Measurements from ENCODE around the gene NFIB.

NFIB gene

DNA sequence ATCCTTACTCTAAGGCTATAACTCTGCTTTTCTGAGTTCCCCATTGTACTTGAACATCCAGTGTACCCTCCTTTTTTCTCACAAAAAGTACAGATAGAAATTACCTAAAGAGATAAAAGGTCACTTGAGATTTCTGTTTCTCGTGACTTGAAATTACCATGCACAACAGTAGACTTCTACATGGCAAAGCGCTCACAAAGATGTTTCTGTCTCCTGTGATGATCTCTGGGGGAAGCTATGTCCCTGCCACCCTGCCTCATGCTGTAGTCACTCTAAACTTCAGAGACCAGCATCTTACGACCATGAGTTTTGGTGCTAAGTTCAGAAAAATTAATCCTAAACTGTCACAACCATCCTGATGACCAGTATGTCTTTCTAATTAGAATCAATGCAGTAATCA is 36.2 kb downstream of the NFIB start:
- Histone ChIP-seq H3K9me3 (ENCODE audit: control insufficient read depth, low read length) (no peaks in the 10 kb centered on the region), H3K4me3 (ENCODE audit: low read length) (no peak overlapping the region), H3K9ac (ENCODE audit: low read length) (no peak overlapping the region), H3K4me1 (ENCODE audit: control insufficient read depth, insufficient read depth, low read length) (peaks cover 31% of the 10 kb centered on the region), H3K36me3 (ENCODE audit: control insufficient read depth, insufficient read depth, low read length) (no peaks in the 10 kb centered on the region), H3K27me3 (ENCODE audit: control insufficient read depth, insufficient read depth, low read length) (no peaks in the 10 kb centered on the region)

DNA sequence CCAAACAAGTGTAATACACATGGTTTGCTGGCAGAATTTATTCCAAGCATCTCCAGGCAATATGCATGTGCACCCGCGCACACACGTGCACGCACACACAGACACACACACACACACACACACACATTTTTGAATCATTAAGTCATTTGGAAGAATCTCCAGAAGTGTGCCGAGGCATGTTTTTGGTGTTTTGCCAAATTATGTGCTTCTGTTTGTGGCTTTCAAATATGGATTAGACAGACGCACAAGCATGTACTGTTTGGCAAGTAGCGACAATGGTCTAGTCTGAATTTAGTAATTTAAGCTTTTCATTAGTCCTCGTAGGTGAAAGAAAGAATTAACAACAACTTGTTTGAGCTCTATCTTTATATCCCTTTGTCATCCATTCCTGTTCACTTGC is 36.7 kb downstream of the NFIB start:
- no peaks in the 10 kb centered on the region for H3K9me3 ChIP-seq (ENCODE audit: control insufficient read depth, low read length)
- no peak overlapping the region for H3K4me3 ChIP-seq (ENCODE audit: low read length)
- no peak overlapping the region for H3K9ac ChIP-seq (ENCODE audit: low read length)
- H3K27me3 ChIP-seq (ENCODE audit: control insufficient read depth, insufficient read depth, low read length) = no peaks in the 10 kb centered on the region
- peaks cover 36% of the 10 kb centered on the region for H3K4me1 ChIP-seq (ENCODE audit: control insufficient read depth, insufficient read depth, low read length)
- no peaks in the 10 kb centered on the region for H3K36me3 ChIP-seq (ENCODE audit: control insufficient read depth, insufficient read depth, low read length)

DNA sequence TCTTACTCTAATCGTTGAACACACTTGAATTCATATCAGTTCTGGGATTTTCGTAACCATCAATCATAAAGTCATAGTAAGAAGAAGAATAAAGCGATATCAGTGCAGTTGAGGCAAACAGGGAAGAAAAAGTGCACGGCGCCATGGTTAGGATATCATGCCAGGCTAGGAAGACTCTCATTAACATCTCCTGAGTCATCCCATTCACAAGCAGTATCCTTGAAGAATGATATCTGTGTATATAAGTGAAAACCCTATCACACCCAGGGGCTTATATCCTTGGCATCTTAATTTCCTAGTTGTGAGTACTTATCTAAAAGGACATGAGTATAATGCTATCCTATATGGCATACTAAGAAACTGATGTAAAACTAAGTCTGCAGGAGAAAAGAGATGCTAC is 38.6 kb downstream of the NFIB start:
- Histone ChIP-seq H3K4me1 (ENCODE audit: control insufficient read depth, insufficient read depth, low read length) (peaks cover 36% of the 10 kb centered on the region), H3K9me3 (ENCODE audit: control insufficient read depth, low read length) (no peaks in the 10 kb centered on the region), H3K4me3 (ENCODE audit: low read length) (no peak overlapping the region), H3K27me3 (ENCODE audit: control insufficient read depth, insufficient read depth, low read length) (no peaks in the 10 kb centered on the region), H3K36me3 (ENCODE audit: control insufficient read depth, insufficient read depth, low read length) (no peaks in the 10 kb centered on the region), H3K9ac (ENCODE audit: low read length) (no peak overlapping the region)

DNA sequence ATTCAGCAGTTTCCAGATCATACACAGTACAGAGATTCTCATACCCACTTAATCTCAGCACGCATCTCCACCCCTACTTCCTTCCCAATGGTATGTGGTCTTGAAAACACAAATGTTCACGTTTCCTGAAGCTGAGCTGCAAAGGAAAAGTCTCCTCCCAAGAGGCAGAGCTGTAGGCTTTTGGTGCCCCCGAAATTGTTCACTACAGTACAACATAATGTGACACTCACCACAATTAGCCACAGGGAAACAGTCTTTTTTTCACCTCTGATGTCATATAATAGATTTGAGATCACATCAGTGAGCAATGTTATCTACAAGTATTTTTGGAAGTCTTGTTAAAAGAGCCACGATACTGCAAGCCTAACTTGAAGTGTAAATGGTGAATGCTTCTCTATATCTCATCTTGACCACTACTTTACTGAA is 40.2 kb downstream of the NFIB start:
- Histone ChIP-seq H3K36me3 (ENCODE audit: control insufficient read depth, insufficient read depth, low read length) (no peaks in the 10 kb centered on the region), H3K27me3 (ENCODE audit: control insufficient read depth, insufficient read depth, low read length) (no peaks in the 10 kb centered on the region), H3K4me3 (ENCODE audit: low read length) (no peak overlapping the region), H3K4me1 (ENCODE audit: control insufficient read depth, insufficient read depth, low read length) (peaks cover 36% of the 10 kb centered on the region), H3K9ac (ENCODE audit: low read length) (no peak overlapping the region), H3K9me3 (ENCODE audit: control insufficient read depth, low read length) (no peaks in the 10 kb centered on the region)

DNA sequence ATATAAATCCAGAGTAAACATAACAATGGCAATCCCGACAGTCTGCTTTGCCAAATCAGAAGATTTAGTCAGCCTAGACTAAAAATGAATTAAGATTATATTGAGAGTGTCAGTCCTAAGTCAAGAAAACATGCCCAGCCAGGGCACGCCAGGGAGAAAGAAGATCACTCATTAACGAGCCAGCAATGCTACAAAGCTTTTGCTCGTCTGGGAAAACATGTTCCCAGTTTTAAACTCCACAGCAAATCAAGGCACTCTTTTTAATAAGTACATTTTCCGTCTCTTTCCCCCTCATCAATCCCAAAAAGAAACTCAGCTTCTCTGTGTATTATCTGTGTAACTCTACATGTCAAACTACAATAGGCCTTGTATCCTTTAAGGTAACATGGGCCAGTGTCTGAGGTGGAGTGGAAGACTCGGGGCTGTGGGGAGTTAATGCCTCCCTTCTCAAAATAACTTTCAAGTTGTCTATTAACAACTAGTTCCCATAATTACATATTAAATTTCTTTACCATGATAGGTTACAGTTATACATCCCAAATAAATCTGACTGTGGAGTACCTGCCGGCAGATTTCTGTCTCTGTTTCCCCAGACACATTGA is 40.9 kb downstream of the NFIB start:
- Histone ChIP-seq H3K4me1 (ENCODE audit: control insufficient read depth, insufficient read depth, low read length) (peaks cover 36% of the 10 kb centered on the region), H3K9ac (ENCODE audit: low read length) (no peak overlapping the region), H3K27me3 (ENCODE audit: control insufficient read depth, insufficient read depth, low read length) (no peaks in the 10 kb centered on the region), H3K9me3 (ENCODE audit: control insufficient read depth, low read length) (no peaks in the 10 kb centered on the region), H3K36me3 (ENCODE audit: control insufficient read depth, insufficient read depth, low read length) (no peaks in the 10 kb centered on the region), H3K4me3 (ENCODE audit: low read length) (no peak overlapping the region)

DNA sequence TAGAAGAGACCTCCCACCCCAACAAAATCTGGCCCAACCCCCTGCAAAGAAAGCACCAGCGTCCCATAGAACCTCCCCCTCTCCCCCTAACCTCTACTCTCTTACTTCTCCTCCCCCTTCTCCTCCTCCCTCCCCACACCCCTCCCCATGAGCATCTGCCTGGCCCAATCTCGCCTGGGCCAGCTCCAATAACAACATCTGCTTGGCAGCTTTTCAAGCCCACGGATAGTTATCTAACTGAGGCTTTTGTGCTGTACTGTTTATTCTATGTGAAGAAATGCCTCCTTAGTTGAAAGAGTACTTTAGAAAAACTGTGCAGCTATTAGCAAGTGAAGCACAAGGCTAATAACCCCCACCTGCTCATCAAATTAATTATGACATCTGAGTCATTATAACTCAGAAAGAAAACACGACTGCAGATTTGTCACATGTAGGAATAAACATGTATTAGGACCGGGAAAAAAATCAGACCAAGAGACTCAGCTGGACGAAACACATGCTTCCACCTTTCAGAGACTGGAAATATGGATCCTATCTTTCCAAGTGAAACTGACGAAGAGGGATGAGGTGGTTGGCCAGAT is 42.8 kb downstream of the NFIB start:
- Histone ChIP-seq H3K4me3 (ENCODE audit: low read length) (no peak overlapping the region), H3K36me3 (ENCODE audit: control insufficient read depth, insufficient read depth, low read length) (no peaks in the 10 kb centered on the region), H3K4me1 (ENCODE audit: control insufficient read depth, insufficient read depth, low read length) (peaks cover 36% of the 10 kb centered on the region), H3K27me3 (ENCODE audit: control insufficient read depth, insufficient read depth, low read length) (no peaks in the 10 kb centered on the region), H3K9ac (ENCODE audit: low read length) (no peak overlapping the region), H3K9me3 (ENCODE audit: control insufficient read depth, low read length) (no peaks in the 10 kb centered on the region)

DNA sequence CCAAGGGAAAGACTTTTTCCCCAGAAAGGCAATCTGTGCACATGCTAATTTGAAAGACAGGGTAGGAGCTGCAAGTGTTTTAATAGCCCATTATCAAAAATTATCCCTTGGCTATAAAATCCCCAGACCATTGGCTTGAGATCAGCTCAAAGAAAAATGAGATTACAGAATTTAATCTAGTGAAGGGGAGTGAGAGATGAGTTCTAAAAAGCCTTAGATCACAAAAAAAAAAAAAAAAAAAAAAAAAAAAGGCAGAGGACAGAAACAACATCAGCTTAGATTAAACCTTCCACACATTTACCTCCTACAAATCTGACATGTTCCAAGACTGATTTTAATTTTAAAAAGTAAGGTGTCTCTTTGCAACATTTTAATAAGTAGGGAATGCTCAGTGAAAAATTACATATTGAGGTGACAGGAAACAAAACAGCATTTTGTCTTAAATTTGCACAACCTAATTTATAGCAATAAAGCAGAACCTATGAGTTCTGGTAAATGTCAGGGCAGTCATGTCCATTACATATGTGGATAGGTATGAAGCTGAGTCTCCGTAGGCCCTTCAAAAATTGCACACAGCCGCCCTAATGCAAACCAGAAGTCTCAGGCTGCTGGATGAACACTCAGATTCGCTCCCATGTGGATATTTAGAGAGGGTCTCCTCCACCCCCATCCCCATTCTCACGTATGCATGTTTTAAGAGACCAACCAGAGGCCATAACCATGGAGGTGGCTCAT is 43.4 kb downstream of the NFIB start:
- peaks cover 35% of the 10 kb centered on the region for H3K4me1 ChIP-seq (ENCODE audit: control insufficient read depth, insufficient read depth, low read length)
- H3K4me3 ChIP-seq (ENCODE audit: low read length) = no peak overlapping the region
- no peaks in the 10 kb centered on the region for H3K27me3 ChIP-seq (ENCODE audit: control insufficient read depth, insufficient read depth, low read length)
- no peak overlapping the region for H3K9ac ChIP-seq (ENCODE audit: low read length)
- H3K36me3 ChIP-seq (ENCODE audit: control insufficient read depth, insufficient read depth, low read length) = no peaks in the 10 kb centered on the region
- H3K9me3 ChIP-seq (ENCODE audit: control insufficient read depth, low read length) = no peaks in the 10 kb centered on the region

DNA sequence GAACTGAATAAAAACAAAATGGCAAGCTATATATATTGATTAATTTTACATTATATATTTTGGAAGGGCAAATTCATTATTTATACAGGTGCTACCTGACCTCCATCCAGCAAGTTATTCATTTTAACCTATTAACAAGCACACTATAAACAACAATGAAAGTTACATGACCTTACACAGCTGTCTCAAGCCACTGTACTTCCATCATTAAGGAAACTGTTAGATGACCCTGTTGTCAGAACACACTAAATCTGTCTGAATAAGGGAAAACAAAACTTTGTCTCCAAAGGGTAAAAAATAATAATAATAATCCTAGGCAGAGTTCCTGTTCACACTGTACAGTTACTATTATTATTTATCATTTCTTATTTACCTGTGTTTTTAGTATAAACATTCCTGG is 44.0 kb downstream of the NFIB start:
- Histone ChIP-seq H3K4me1 (ENCODE audit: control insufficient read depth, insufficient read depth, low read length) (peaks cover 31% of the 10 kb centered on the region), H3K27me3 (ENCODE audit: control insufficient read depth, insufficient read depth, low read length) (no peaks in the 10 kb centered on the region), H3K36me3 (ENCODE audit: control insufficient read depth, insufficient read depth, low read length) (no peaks in the 10 kb centered on the region), H3K9me3 (ENCODE audit: control insufficient read depth, low read length) (no peaks in the 10 kb centered on the region), H3K4me3 (ENCODE audit: low read length) (no peak overlapping the region), H3K9ac (ENCODE audit: low read length) (no peak overlapping the region)

DNA sequence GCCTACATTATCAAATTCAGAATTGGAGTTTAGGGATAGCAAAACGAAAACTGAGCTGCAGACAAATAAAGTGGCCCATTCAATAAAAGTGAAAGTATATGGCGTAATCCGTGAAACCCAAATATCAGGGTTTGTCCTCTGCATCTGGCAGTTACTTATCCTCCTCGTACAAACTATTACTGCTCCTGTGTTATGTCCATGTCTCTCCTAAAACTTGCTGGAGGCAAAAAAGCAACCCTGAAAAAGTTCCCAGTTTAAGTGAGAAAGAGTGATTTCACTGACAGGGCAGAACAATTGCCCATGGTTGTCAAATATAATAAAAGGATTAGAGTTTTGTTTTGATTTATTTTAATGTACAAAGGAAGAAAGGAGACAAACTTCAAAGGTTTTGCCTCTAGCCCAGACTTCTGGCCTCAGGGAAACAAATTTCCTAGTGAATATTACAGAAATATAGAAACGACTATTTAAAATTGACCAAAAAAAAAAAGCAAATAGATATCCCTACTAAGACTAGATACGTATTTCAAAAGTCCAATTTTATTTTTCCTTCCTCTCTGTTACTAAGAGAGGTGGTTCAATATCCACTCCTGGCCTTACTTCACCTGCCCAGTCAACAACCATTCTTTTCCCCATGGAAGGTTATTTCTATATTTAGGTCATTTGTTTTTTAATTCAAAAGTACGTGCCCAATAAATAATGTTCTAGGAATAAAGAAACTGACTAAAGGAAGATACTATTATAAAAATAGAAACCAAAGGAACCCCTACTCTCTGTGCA is 50.0 kb downstream of the NFIB start:
- Histone ChIP-seq H3K4me3 (ENCODE audit: low read length) (no peak overlapping the region), H3K9ac (ENCODE audit: low read length) (no peak overlapping the region), H3K27me3 (ENCODE audit: control insufficient read depth, insufficient read depth, low read length) (no peaks in the 10 kb centered on the region), H3K9me3 (ENCODE audit: control insufficient read depth, low read length) (no peaks in the 10 kb centered on the region), H3K36me3 (ENCODE audit: control insufficient read depth, insufficient read depth, low read length) (no peaks in the 10 kb centered on the region), H3K4me1 (ENCODE audit: control insufficient read depth, insufficient read depth, low read length) (no peaks in the 10 kb centered on the region)

DNA sequence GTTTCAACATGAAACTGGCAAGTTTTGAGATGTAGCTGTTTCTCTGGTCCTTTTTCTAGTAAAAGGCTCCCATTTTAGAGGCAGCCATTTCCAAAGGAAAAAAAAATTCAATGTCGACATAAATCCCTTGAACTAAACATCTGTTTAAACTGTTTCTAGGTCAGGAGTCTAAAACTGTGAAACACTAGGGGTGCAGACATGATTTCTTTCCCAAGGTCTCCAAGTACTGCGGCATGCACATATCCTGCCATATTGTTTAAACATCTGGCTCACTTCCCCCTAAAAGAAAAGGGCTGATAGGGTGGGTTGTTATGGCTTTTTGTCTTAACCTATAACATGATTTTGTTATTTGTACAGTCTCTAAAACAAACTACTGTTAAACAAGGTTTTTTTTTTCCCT is 51.1 kb downstream of the NFIB start:
- no peaks in the 10 kb centered on the region for H3K36me3 ChIP-seq (ENCODE audit: control insufficient read depth, insufficient read depth, low read length)
- no peak overlapping the region for H3K9ac ChIP-seq (ENCODE audit: low read length)
- no peaks in the 10 kb centered on the region for H3K27me3 ChIP-seq (ENCODE audit: control insufficient read depth, insufficient read depth, low read length)
- H3K9me3 ChIP-seq (ENCODE audit: control insufficient read depth, low read length) = no peaks in the 10 kb centered on the region
- H3K4me3 ChIP-seq (ENCODE audit: low read length) = no peak overlapping the region
- no peaks in the 10 kb centered on the region for H3K4me1 ChIP-seq (ENCODE audit: control insufficient read depth, insufficient read depth, low read length)

DNA sequence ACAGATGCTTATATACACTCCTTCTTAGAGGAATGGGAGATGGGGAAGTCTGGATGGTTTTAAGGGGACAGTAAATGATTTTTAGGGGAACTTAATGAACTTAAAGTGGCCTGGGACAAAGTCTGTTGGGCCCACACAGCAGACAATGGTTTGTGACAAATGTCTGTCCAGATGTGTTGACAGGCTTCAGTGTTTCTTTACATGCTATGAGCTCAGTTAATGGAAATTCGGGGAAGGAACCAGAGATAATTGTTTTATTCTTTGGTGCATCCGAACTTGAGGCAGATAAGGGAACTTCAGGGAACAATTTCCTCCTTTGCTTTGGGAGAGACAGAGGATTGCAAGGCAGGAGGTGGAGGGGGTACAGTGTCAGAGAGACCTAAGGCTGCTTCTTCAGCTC is 52.3 kb downstream of the NFIB start:
- Histone ChIP-seq H3K9me3 (ENCODE audit: control insufficient read depth, low read length) (no peaks in the 10 kb centered on the region), H3K9ac (ENCODE audit: low read length) (no peak overlapping the region), H3K36me3 (ENCODE audit: control insufficient read depth, insufficient read depth, low read length) (no peaks in the 10 kb centered on the region), H3K27me3 (ENCODE audit: control insufficient read depth, insufficient read depth, low read length) (no peaks in the 10 kb centered on the region), H3K4me3 (ENCODE audit: low read length) (no peak overlapping the region), H3K4me1 (ENCODE audit: control insufficient read depth, insufficient read depth, low read length) (peaks cover 2% of the 10 kb centered on the region)

DNA sequence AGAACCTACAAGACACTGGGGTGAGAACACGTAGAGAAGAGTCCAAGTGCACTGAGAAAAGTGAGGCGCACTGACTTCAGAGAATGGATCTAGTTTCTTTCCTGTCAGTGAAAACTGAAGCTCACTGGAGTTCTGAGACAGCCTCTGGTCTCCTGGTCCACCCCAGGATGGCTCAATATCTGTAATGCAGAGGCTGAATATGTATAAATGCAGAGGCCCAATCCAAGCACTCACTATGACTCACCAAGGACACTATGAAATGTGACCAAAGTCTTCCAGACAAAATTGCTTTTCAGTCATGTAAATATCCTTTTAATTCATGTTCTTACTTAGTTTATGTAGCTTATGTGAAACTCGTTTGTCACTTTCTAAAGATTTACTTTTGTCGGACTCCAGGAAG is 53.8 kb downstream of the NFIB start:
- Histone ChIP-seq H3K9me3 (ENCODE audit: control insufficient read depth, low read length) (no peaks in the 10 kb centered on the region), H3K27me3 (ENCODE audit: control insufficient read depth, insufficient read depth, low read length) (no peaks in the 10 kb centered on the region), H3K4me3 (ENCODE audit: low read length) (no peak overlapping the region), H3K36me3 (ENCODE audit: control insufficient read depth, insufficient read depth, low read length) (no peaks in the 10 kb centered on the region), H3K9ac (ENCODE audit: low read length) (no peak overlapping the region), H3K4me1 (ENCODE audit: control insufficient read depth, insufficient read depth, low read length) (peaks cover 4% of the 10 kb centered on the region)

Measured in mucosa of stomach (tissue), 1 donor.